Heart right ventricle (tissue), 16 donors: ENCODE measurements around the gene EFL1. TPM values are rescaled to one million over a fixed set of nuclear protein-coding genes. Genes with fewer than 3 reads are reported as not detected.

Experiments used
- ATAC-seq, 8 donors: fragments of 200-7000 bp; cut with Tn5 transposase; one replicate each; pipeline ENCODE4 v1.9.1; 2020; ENCODE audit warnings: mild to moderate bottlenecking in 8 of 8, moderate library complexity in 8 of 8, moderate number of reproducible peaks in 1 of 8
- DNase-seq, 2 donors: peaks; one replicate each; pipeline ENCODE4 v3.0.0-alpha.2; 2020
- H3K27ac ChIP-seq, 10 donors: fragments of 200-600 bp; sonication (generic) in 2 of 10; one replicate each; pipeline versions ENCODE4 v1.5.0 to v1.8.0; 2020 to 2022; ENCODE audit warnings: mild to moderate bottlenecking in 3 of 10
- H3K27me3 ChIP-seq, 7 donors: fragments of 200-600 bp; one replicate each; pipeline ENCODE4 v1.8.0; 2021 to 2022; ENCODE audit warnings: mild to moderate bottlenecking in 2 of 7
- H3K36me3 ChIP-seq, 9 donors: fragments of 200-600 bp; sonication (generic) in 1 of 9; one replicate each; pipeline versions ENCODE4 v1.5.0 to v1.8.0; 2020 to 2022; ENCODE audit warnings: mild to moderate bottlenecking in 2 of 9
- H3K4me1 ChIP-seq, 9 donors: fragments of 200-600 bp; sonication (generic) in 1 of 9; one replicate each; pipeline versions ENCODE4 v1.5.0 to v1.8.0; 2020 to 2022; ENCODE audit warnings: mild to moderate bottlenecking in 4 of 9
- H3K4me3 ChIP-seq, 10 donors: fragments of 200-600 bp; sonication (generic) in 2 of 10; one replicate each; pipeline versions ENCODE4 v1.5.0 to v1.8.0; 2020 to 2022; ENCODE audit warnings: mild to moderate bottlenecking in 7 of 10, moderate library complexity in 2 of 10
- H3K9me3 ChIP-seq, 11 donors: fragments of 200-600 bp in 10 of 11; sonication (generic) in 2 of 11; one replicate each; pipeline versions ENCODE4 v1.5.0 to v1.8.0; 2013 to 2022; ENCODE audit warnings: mild to moderate bottlenecking in 2 of 11, control low read depth in 1 of 11, moderate library complexity in 1 of 11
- CTCF ChIP-seq, 9 donors: fragments of 200-600 bp; sonication (generic) in 2 of 9; IDR thresholded peaks; one replicate each; pipeline versions ENCODE4 v1.5.0 to v1.8.0; 2021 to 2022; ENCODE audit warnings: antibody characterized with exemption in 9 of 9, mild to moderate bottlenecking in 5 of 9, moderate library complexity in 1 of 9
- WGBS, 2 donors: extraction: QIAGEN DNeasy Blood & Tissue Kit; methylation state at CpG; one replicate each; pipeline ENCODE4 v1.1.7; 2013; ENCODE audit warnings: inconsistent platforms in 1 of 2; 5-methylcytosine and 5-hydroxymethylcytosine counted together
- intact Hi-C, 10 donors: fragments of 100-400 bp; cut with DNase I; formaldehyde crosslinking; loops; one replicate each; pipeline versions ENCODE4 v1.11.1 to v1.14.2; 2022
- polyA plus RNA-seq, 2 donors: library from polyadenylated mRNA; stranded (reverse); fragments of 200-250 nt; gene quantifications; one replicate each; pipeline ENCODE4 v1.2.3, GENCODE V29; 2013
- total RNA-seq, 10 donors: library from RNA; stranded (reverse); fragmentation: NEBNext Ultra II Directional in 3 of 10; extraction: Animal tissue kit (Norgen Biotek cat#: 25700) in 3 of 10; gene quantifications; one replicate each; pipeline versions ENCODE4 v1.2.1 to v1.2.4, GENCODE V29; 2021 to 2023
- donor health status: Arrhythmogenic right ventricular cardiomyopathy.
- donor health status: ischemic (EF 13 %, LVEDD 7.1; RV severe dilation, severe dysfunction).
- donor health status: healthy with polysubstance abuse.
- donor health status: DM: no; HTN: yes; CAD: no.
- donor health status: DM: no; HTN: no; CAD: no.
- donor health status: ischemic (EF 25% LVEDD 6.9; RV normal size, moderate dysfunction).
- donor health status: ischemic (EF 25% LVEDD 5.7; RV mildly dilated, moderate dysfunction).
- donor health status: healthy.
- donor health status: DM: yes; HTN: yes; CAD: no.
- donor health status: Ischemic cardiomyopathy.
- donor health status: ischemic (EF 35%, LVEDD 5.7; RV mildly dilated, moderate dysfunction).
- donor health status: nonischemic (EF 11% LVEDD 7.7; RV severe dilation, severe dysfunction).
- donor health status: DM: yes; HTN: yes; CAD: no.
- donor health status: PGD.
- donor health status: ischemic (EF 29% LVEDD 5.4; RV normal size, mild dysfunction).
- donor health status: nonischemic (EF 23%, LVEDD 6.1; RV moderate dilation, normal function).

EFL1 gene
- total and polyA plus RNA-seq, 12 donors: 3.7 to 19.3 (median 13.5) TPM

GRCh38 chr15:82174471-82175235 lies 87.9 kb downstream of the EFL1 start:
- Histone ChIP-seq H3K9me3 (no peaks in the 10 kb centered on the region), H3K4me3 (no peak overlapping the region), H3K36me3 (no peaks in the 10 kb centered on the region), H3K27ac (no peak overlapping the region), H3K4me1 (peaks cover 0 to 17% (median 6%) of the 10 kb centered on the region in 9 donors), H3K27me3 (no peaks in the 10 kb centered on the region)
- no peak for DNase-seq
- 96% methylated on average over 5 of the region's 5 CpGs for WGBS, 2 donors
- no peak for ATAC-seq
- intact Hi-C loops: no loop called here
- no peak for TF ChIP-seq CTCF (IDR thresholded peaks at IDR 0.05)

GRCh38 chr15:82173108-82173507 lies 89.4 kb downstream of the EFL1 start:
- 96 to 99% methylated on average over 1 of the region's 1 CpG for WGBS, 2 donors
- H3K27ac ChIP-seq: no peak overlapping the region
- H3K4me3 ChIP-seq: no peak overlapping the region
- H3K27me3 ChIP-seq: no peaks in the 10 kb centered on the region
- H3K9me3 ChIP-seq: no peaks in the 10 kb centered on the region
- H3K4me1 ChIP-seq: peaks cover 0 to 17% (median 3%) of the 10 kb centered on the region in 9 donors
- intact Hi-C loops: no loop called here
- DNase-seq: no peak
- H3K36me3 ChIP-seq: no peaks in the 10 kb centered on the region
- ATAC-seq: no peak
- no peak for TF ChIP-seq CTCF (IDR thresholded peaks at IDR 0.05)

GRCh38 chr15:82172506-82172905 lies 90.0 kb downstream of the EFL1 start:
- Histone ChIP-seq H3K4me1 (peaks cover 0 to 11% (median under 1%) of the 10 kb centered on the region in 9 donors), H3K36me3 (no peaks in the 10 kb centered on the region), H3K4me3 (no peak overlapping the region), H3K27me3 (no peaks in the 10 kb centered on the region), H3K9me3 (no peaks in the 10 kb centered on the region), H3K27ac (no peak overlapping the region)
- ATAC-seq (no peak), DNase-seq (no peak)
- intact Hi-C loops: no loop called here
- no peak for TF ChIP-seq CTCF (IDR thresholded peaks at IDR 0.05)
- WGBS, 2 donors: 96 to 98% methylated on average over 4 of the region's 4 CpGs

GRCh38 chr15:82168757-82169156 lies 93.8 kb downstream of the EFL1 start:
- H3K27ac ChIP-seq: no peak overlapping the region
- no peak for TF ChIP-seq CTCF (IDR thresholded peaks at IDR 0.05)
- ATAC-seq (no peak), DNase-seq (no peak)
- no peaks in the 10 kb centered on the region for H3K27me3 ChIP-seq
- WGBS, 2 donors: 98 to 100% methylated on average over 2 of the region's 2 CpGs
- no peaks in the 10 kb centered on the region for H3K9me3 ChIP-seq
- intact Hi-C loops: no loop called here
- H3K4me3 ChIP-seq: no peak overlapping the region
- peaks cover 0 to 6% (median 0%) of the 10 kb centered on the region in 9 donors for H3K36me3 ChIP-seq
- peaks cover 0 to 7% (median 0%) of the 10 kb centered on the region in 9 donors for H3K4me1 ChIP-seq
